WI38 (cell line): ENCODE data around the gene HMCN2.

Experiments used
- H3K4me3 ChIP-seq: 2 replicates; pipeline ENCODE4 v1.5.1; 2011; ENCODE audit warnings: low read depth, mild to moderate bottlenecking, control low read depth, low read length
- CTCF ChIP-seq: IDR thresholded peaks from 2 replicates; pipeline ENCODE4 v1.5.1; 2012; ENCODE audit warnings: low read depth, mild to moderate bottlenecking, control low read depth, low read length

Gene HMCN2

GRCh38 chr9:130371196-130371966, 105.8 kb downstream of the HMCN2 start:
- no peak for TF ChIP-seq CTCF
- H3K4me3 ChIP-seq, result no peak overlapping the region

- H3K4me3 ChIP-seq, result no peak overlapping the region
- no peak for TF ChIP-seq CTCF
Observed at GRCh38 chr9:130372057-130372456, 106.5 kb downstream of the HMCN2 start.

- H3K4me3 ChIP-seq, result no peak overlapping the region
- TF ChIP-seq CTCF, result no peak
Observed at GRCh38 chr9:130373679-130374325, 108.2 kb downstream of the HMCN2 start.

- H3K4me3 ChIP-seq, result no peak overlapping the region
- TF ChIP-seq CTCF, result no peak
Observed at GRCh38 chr9:130377612-130378011, 112.1 kb downstream of the HMCN2 start.

- H3K4me3 ChIP-seq, result no peak overlapping the region
- TF ChIP-seq CTCF, result no peak
Observed at GRCh38 chr9:130378875-130379648, 113.5 kb downstream of the HMCN2 start.

- no peak for TF ChIP-seq CTCF
- no peak overlapping the region for H3K4me3 ChIP-seq
Observed at GRCh38 chr9:130379649-130379970, 114.0 kb downstream of the HMCN2 start.
